IMR-90 (cell line): ENCODE data around the gene HRC. TPM values are rescaled to one million over a fixed set of nuclear protein-coding genes. Genes with fewer than 3 reads are reported as not detected.

ENCODE experiments used
- ATAC-seq: fragments of 200-7000 bp; cut with Tn5 transposase; 2 replicates; pipeline ENCODE4 v1.9.1; 2020; ENCODE audit warnings: low read depth, mild to moderate bottlenecking, moderate library complexity
- BruUV-seq: library from RNA; stranded (reverse); fragments of 400-500 nt; replicated peaks from 2 replicates; lab custom pipeline; 2021; lab: Mats Ljungman, UMichigan
- CTCF ChIA-PET: fragments of 300-600 bp; formaldehyde crosslinking; extraction: SDS; loops from one replicate; lab custom pipeline; 2021; ENCODE audit warnings: antibody characterized with exemption; lab: Yijun Ruan, JAX
- POLR2A ChIA-PET: fragments of 300-600 bp; sonication (Branson Sonifier 250); formaldehyde crosslinking; loops from one replicate; lab custom pipeline; 2022; ENCODE audit warnings: antibody characterized with exemption; ENCODE audit not compliant: unreplicated experiment; lab: Charles Lee
- DNase-seq: peaks from one replicate; pipeline ENCODE4 v3.0.0; 2013
- H2AFZ ChIP-seq: replicated peaks from 2 replicates; pipeline ENCODE3; 2013; ENCODE audit warnings: low read length, mild to moderate bottlenecking; ENCODE audit not compliant: poor library complexity
- H2AK5ac ChIP-seq: 2 replicates; pipeline ENCODE4 v1.6.1; 2013; ENCODE audit warnings: low read depth, low read length, inconsistent platforms
- H2AK9ac ChIP-seq: replicated peaks from 2 replicates; pipeline ENCODE3; 2013; ENCODE audit warnings: mild to moderate bottlenecking, low read depth, low read length, moderate library complexity; ENCODE audit not compliant: poor library complexity
- H2BK120ac ChIP-seq: 2 replicates; pipeline ENCODE4 v1.6.1; 2013; ENCODE audit warnings: low read depth, low read length, inconsistent platforms
- H2BK15ac ChIP-seq: 3 replicates; pipeline ENCODE4 v1.6.1; 2013; ENCODE audit warnings: low read depth, low read length, inconsistent platforms
- H2BK20ac ChIP-seq: 2 replicates; pipeline ENCODE4 v1.6.1; 2013; ENCODE audit warnings: low read depth, mild to moderate bottlenecking, inconsistent platforms, low read length, moderate library complexity
- H2BK5ac ChIP-seq: 2 replicates; pipeline ENCODE4 v1.6.1; 2013; ENCODE audit warnings: mild to moderate bottlenecking, low read depth, low read length, inconsistent platforms; ENCODE audit not compliant: poor library complexity, severe bottlenecking
- H3K14ac ChIP-seq: replicated peaks from 2 replicates; pipeline ENCODE4 v1.6.1; 2013; ENCODE audit warnings: low read depth, low read length, inconsistent platforms
- H3K18ac ChIP-seq: 2 replicates; pipeline ENCODE4 v1.6.1; 2013; ENCODE audit warnings: low read depth, low read length, control low read depth
- H3K23ac ChIP-seq: 2 replicates; pipeline ENCODE4 v1.6.1; 2013; ENCODE audit warnings: low read depth, low read length, inconsistent platforms
- H3K27ac ChIP-seq: 2 replicates; pipeline ENCODE4 v1.5.1; 2013; ENCODE audit warnings: mild to moderate bottlenecking, control low read depth, low read length; ENCODE audit not compliant: insufficient read depth
- H3K27me3 ChIP-seq: 2 replicates; pipeline ENCODE4 v1.6.1; 2013; ENCODE audit warnings: low read length; ENCODE audit not compliant: control insufficient read depth, insufficient read depth
- H3K36me3 ChIP-seq: 2 replicates; pipeline ENCODE4 v1.6.1; 2013; ENCODE audit warnings: low read length, mixed read lengths; ENCODE audit not compliant: control insufficient read depth, insufficient read depth
- H3K4ac ChIP-seq: 2 replicates; pipeline ENCODE4 v1.6.1; 2013; ENCODE audit warnings: low read depth, low read length, inconsistent platforms
- H3K4me1 ChIP-seq: 2 replicates; pipeline ENCODE4 v1.6.1; 2013; ENCODE audit warnings: low read length, mixed read lengths; ENCODE audit not compliant: control insufficient read depth, insufficient read depth
- H3K4me2 ChIP-seq: 2 replicates; pipeline ENCODE4 v1.6.1; 2013; ENCODE audit warnings: low read depth, mild to moderate bottlenecking, control low read depth, low read length, moderate library complexity
- H3K4me3 ChIP-seq: 2 replicates; pipeline ENCODE4 v1.5.1; 2013; ENCODE audit warnings: low read depth, mild to moderate bottlenecking, control low read depth, low read length, moderate library complexity; ENCODE audit not compliant: insufficient read depth
- H3K56ac ChIP-seq: 2 replicates; pipeline ENCODE4 v1.6.1; 2013; ENCODE audit warnings: low read length, inconsistent platforms; ENCODE audit not compliant: insufficient read depth; ENCODE audit errors: extremely low read depth
- H3K79me1 ChIP-seq, 2 experiments: 2 replicates each; pipeline ENCODE4 v1.6.1; 2013; ENCODE audit warnings: low read length in 2 of 2, inconsistent platforms in 1 of 2, low read depth in 1 of 2
- H3K9ac ChIP-seq: 2 replicates; pipeline ENCODE4 v1.6.1; 2013; ENCODE audit warnings: low read depth, low read length, control low read depth
- H3K9me1 ChIP-seq: 2 replicates; pipeline ENCODE4 v1.6.1; 2013; ENCODE audit warnings: low read length, inconsistent platforms; ENCODE audit not compliant: insufficient read depth
- H3K9me3 ChIP-seq: 2 replicates; pipeline ENCODE4 v1.6.1; 2013; ENCODE audit warnings: low read length; ENCODE audit not compliant: control insufficient read depth, insufficient read depth
- H4K20me1 ChIP-seq: 2 replicates; pipeline ENCODE4 v1.6.1; 2013; ENCODE audit warnings: low read length, inconsistent platforms; ENCODE audit not compliant: insufficient read depth
- H4K5ac ChIP-seq: 2 replicates; pipeline ENCODE4 v1.6.1; 2013; ENCODE audit warnings: mild to moderate bottlenecking, low read depth, low read length, control low read depth
- H4K8ac ChIP-seq, 2 experiments: 2 replicates each; pipeline ENCODE4 v1.6.1; 2013; ENCODE audit warnings: low read depth in 2 of 2, low read length in 2 of 2, control low read depth in 1 of 2, inconsistent platforms in 1 of 2
- H4K91ac ChIP-seq: 2 replicates; pipeline ENCODE4 v1.6.1; 2013; ENCODE audit warnings: low read depth, low read length, inconsistent platforms; ENCODE audit not compliant: insufficient read depth
- BHLHE40 ChIP-seq: fragments of 150-350 bp; IDR thresholded peaks from 2 replicates; pipeline ENCODE4 v1.6.1; 2016; ENCODE audit warnings: mild to moderate bottlenecking, low read depth, low read length
- CEBPB ChIP-seq: IDR thresholded peaks from 2 replicates; pipeline ENCODE4 v1.6.1; 2012; ENCODE audit warnings: low read depth, low read length, improper control_type of control experiment
- FOS ChIP-seq: fragments of 150-350 bp; IDR thresholded peaks from 2 replicates; pipeline ENCODE4 v1.6.1; 2016; ENCODE audit warnings: low read depth, low read length
- MAFK ChIP-seq: IDR thresholded peaks from 2 replicates; pipeline ENCODE4 v1.6.1; 2012; ENCODE audit warnings: low read depth, low read length, improper control_type of control experiment
- MXI1 ChIP-seq: IDR thresholded peaks from 2 replicates; pipeline ENCODE4 v1.6.1; 2012; ENCODE audit warnings: low read depth, mild to moderate bottlenecking, low read length, moderate library complexity, borderline replicate concordance
- POLR2A ChIP-seq: IDR thresholded peaks from 2 replicates; pipeline ENCODE4 v1.6.1; 2012; ENCODE audit warnings: mild to moderate bottlenecking, low read depth, low read length
- RCOR1 ChIP-seq: IDR thresholded peaks from 2 replicates; pipeline ENCODE4 v1.6.1; 2012; ENCODE audit warnings: mild to moderate bottlenecking, low read length, improper control_type of control experiment; ENCODE audit not compliant: insufficient replicate concordance
- RFX5 ChIP-seq: IDR thresholded peaks from 2 replicates; pipeline ENCODE4 v1.8.0; 2012; ENCODE audit warnings: low read depth, mild to moderate bottlenecking, low read length, moderate library complexity
- SMC3 ChIP-seq: fragments of 150-350 bp; IDR thresholded peaks from 2 replicates; pipeline ENCODE4 v1.6.1; 2016; ENCODE audit warnings: low read depth, mild to moderate bottlenecking, antibody characterized with exemption, low read length, moderate library complexity
- WGBS, 2 experiments: methylation state at CpG; one replicate each; pipeline versions ENCODE4 v1.1.5 to v1.1.7; 2013; ENCODE audit warnings: missing lambda C conversion rate in 2 of 2; ENCODE audit not compliant: insufficient read length in 1 of 2; ENCODE audit errors: extremely low coverage in 2 of 2; 5-methylcytosine and 5-hydroxymethylcytosine counted together
- dilution Hi-C: fragments of 300-500 bp; cut with HindIII; formaldehyde crosslinking; loops from one replicate; pipeline ENCODE4 v1.14.3; 2018; ENCODE audit warnings: low sequenced_read_pairs; ENCODE audit not compliant: unreplicated experiment
- in situ Hi-C: fragments of 300-500 bp; cut with MboI; formaldehyde crosslinking; loops from 3 replicates; pipeline ENCODE4 v1.14.3; 2019; ENCODE audit warnings: low sequenced_read_pairs, inconsistent platforms, mixed read lengths
- intact Hi-C: fragments of 100-400 bp; cut with micrococcal nuclease; formaldehyde crosslinking; loops from 2 replicates; pipeline ENCODE4 v1.10.0; 2022
- polyA plus RNA-seq, 3 experiments: library from polyadenylated mRNA; depleted of rRNA; stranded (reverse); fragments of >200 nt; gene quantifications; 2 replicates each; pipeline ENCODE4 v1.2.3, GENCODE V29; 2012; ENCODE audit warnings: low replicate concordance in 1 of 3
- total RNA-seq: library from RNA; depleted of rRNA; stranded (reverse); fragments of >200 nt; gene quantifications from 2 replicates; pipeline ENCODE4 v1.2.3, GENCODE V29; 2012
- TF ChIP-seq, protein P1 (sequence below): fragments of 150-350 bp; IDR thresholded peaks from 2 replicates; pipeline ENCODE4 v1.6.1; 2016; ENCODE audit warnings: low read depth, mild to moderate bottlenecking, low read length, moderate library complexity, borderline replicate concordance
- TF ChIP-seq, protein P2 (sequence below): conservative IDR thresholded peaks from 2 replicates; pipeline ENCODE4 v1.5.1; 2012; ENCODE audit warnings: mild to moderate bottlenecking, low read depth, low read length, improper control_type of control experiment
- TF ChIP-seq, protein P3 (sequence below): fragments of 150-350 bp; IDR thresholded peaks from 2 replicates; pipeline ENCODE4 v1.6.1; 2017; ENCODE audit warnings: mild to moderate bottlenecking, antibody characterized with exemption, low read length, low read depth

The HRC gene
- total and polyA plus RNA-seq, 2 of the 4 experiments (the other 2 are of a cell fraction) = 0.03 TPM; not detected in 1

DNA sequence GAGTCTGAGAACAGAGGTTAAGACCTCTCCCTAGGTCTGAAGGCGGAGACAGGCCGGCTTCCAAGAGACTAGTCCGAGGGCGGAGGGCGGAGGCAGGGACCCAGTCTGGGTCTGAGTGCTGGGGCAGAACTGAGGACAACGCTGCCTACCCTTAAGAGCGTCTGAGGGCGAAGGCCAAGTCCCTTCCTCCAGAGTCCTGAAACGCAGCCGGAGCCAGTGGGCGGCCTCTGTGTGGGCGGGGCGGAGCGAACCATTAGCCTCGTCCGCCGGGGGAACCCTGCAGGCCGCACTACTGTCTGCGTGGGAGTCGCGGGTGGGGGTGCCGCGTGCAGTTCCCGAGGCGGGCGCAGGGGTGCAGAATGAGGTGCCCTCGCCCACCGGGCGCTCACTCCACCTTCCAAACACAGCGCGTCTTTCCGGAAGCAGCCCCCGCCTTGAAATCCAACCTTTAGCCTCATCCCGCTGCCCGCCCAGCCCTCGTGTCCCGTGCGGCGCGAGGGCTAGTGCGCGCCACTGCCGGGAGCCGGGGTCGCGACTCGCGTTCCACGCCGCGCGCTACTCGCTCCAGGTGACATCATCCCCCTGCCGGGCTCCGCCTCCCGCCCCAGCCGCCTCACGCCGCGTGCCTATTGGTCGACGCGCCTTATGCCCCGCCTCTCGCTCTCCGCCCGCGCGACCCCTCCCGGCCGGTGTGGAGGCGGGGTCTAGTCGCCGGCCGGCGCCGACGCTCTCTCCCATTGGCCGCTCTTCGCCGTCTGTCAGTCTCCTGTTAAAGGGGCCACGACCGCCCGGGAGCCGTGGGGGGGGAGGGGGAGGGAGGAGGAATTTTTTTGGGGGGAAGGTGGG is 36.4 kb downstream of the HRC start, which contains the start of gene C19orf73:
TSS of gene C19orf73 (minus strand) at position 579 of the 846 bp plus-strand sequence. CDS start at position 458, 121 bp downstream.
- peak within 1 kb of the TSS; percentile 46; the same call in 1 of the 2 replicates for H3K23ac ChIP-seq
- peak within 1 kb of the TSS; percentile 81 for H3K27ac ChIP-seq
- H3K27me3 ChIP-seq = peaks cover 8% of the 10 kb centered on the region
- H2AFZ ChIP-seq = peak within 1 kb of the TSS; percentile 97
- H3K79me1 ChIP-seq = peaks cover 4 to 36% of the 10 kb centered on the region in 2 experiments; a peak in 2 of 4 replicates
- no TSS peak for BruUV-seq
- H2BK20ac ChIP-seq = no peak within 1 kb of the TSS
- dilution Hi-C loops = no loop called here
- H2BK5ac ChIP-seq = peak within 1 kb of the TSS; percentile 78
- POLR2A ChIA-PET = interaction anchor here (0.5 kb wide), 1 partner anchor 23 kb away, joined by 8 read pairs; no protein-coding TSS in a partner anchor
- peak within 1 kb of the TSS; percentile 66; the same call in 1 of the 2 replicates for H4K91ac ChIP-seq
- H3K4me1 ChIP-seq = peaks cover 6% of the 10 kb centered on the region
- intact Hi-C loops = loop anchor here (1.0 kb wide), 1 partner anchor 31 kb away; no protein-coding TSS in a partner anchor
- H3K9me1 ChIP-seq = peaks cover 13% of the 10 kb centered on the region
- H3K4me2 ChIP-seq = peak within 1 kb of the TSS; percentile 87
- CTCF ChIA-PET = interaction anchor here (1.4 kb wide), 1 partner anchor 21 kb away, joined by 4 read pairs; no protein-coding TSS in a partner anchor
- peak within 1 kb of the TSS; percentile 60; the same call in 1 of the 3 replicates for H2BK15ac ChIP-seq
- H4K5ac ChIP-seq = peak within 1 kb of the TSS; percentile 10; the same call in 1 of the 2 replicates
- DNase-seq (peak; percentile 91), ATAC-seq (peak; percentile 86)
- H2AK9ac ChIP-seq = peak within 1 kb of the TSS; percentile 91
- no peaks in the 10 kb centered on the region for H3K36me3 ChIP-seq
- H3K56ac ChIP-seq = 0 out of 2 replicates have a peak within 1 kb of the TSS, but pooled peaks have one; percentile 34
- H3K9me3 ChIP-seq = no peaks in the 10 kb centered on the region
- H3K9ac ChIP-seq = peak within 1 kb of the TSS; percentile 52
- H3K14ac ChIP-seq = peak within 1 kb of the TSS; percentile 29
- H3K4ac ChIP-seq = peak within 1 kb of the TSS; percentile 55
- in situ Hi-C loops = no loop called here
- 1% methylated on average over 25 of the region's 85 CpGs; no CpG with 5 or more reads in 1 of the 2 experiments for WGBS, 2 experiments
- peak within 1 kb of the TSS; percentile 52 for H2AK5ac ChIP-seq
- peaks cover 3% of the 10 kb centered on the region for H4K20me1 ChIP-seq
- peak within 1 kb of the TSS; percentile 59 for H3K4me3 ChIP-seq
- peak within 1 kb of the TSS; percentile 24; the same call in 1 of the 2 replicates for H3K18ac ChIP-seq
- H2BK120ac ChIP-seq = peak within 1 kb of the TSS; percentile 7; the same call in 1 of the 2 replicates
- H4K8ac ChIP-seq = peak within 1 kb of the TSS; percentile 57 to 91
- TF ChIP-seq RFX5 = no peak
- 0 out of 2 replicates have a peak, but pooled peaks have one; percentile 18 for TF ChIP-seq CEBPB
- peak; percentile 76; the same call in 1 of the 2 replicates for TF ChIP-seq MXI1
- TF ChIP-seq POLR2A = peak; percentile 50; the same call in 1 of the 2 replicates
- TF ChIP-seq, protein P1, sequence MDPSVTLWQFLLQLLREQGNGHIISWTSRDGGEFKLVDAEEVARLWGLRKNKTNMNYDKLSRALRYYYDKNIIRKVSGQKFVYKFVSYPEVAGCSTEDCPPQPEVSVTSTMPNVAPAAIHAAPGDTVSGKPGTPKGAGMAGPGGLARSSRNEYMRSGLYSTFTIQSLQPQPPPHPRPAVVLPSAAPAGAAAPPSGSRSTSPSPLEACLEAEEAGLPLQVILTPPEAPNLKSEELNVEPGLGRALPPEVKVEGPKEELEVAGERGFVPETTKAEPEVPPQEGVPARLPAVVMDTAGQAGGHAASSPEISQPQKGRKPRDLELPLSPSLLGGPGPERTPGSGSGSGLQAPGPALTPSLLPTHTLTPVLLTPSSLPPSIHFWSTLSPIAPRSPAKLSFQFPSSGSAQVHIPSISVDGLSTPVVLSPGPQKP = no peak
- TF ChIP-seq SMC3 = no peak
- no peak for TF ChIP-seq FOS
- no peak for TF ChIP-seq RCOR1
- TF ChIP-seq, protein P2, sequence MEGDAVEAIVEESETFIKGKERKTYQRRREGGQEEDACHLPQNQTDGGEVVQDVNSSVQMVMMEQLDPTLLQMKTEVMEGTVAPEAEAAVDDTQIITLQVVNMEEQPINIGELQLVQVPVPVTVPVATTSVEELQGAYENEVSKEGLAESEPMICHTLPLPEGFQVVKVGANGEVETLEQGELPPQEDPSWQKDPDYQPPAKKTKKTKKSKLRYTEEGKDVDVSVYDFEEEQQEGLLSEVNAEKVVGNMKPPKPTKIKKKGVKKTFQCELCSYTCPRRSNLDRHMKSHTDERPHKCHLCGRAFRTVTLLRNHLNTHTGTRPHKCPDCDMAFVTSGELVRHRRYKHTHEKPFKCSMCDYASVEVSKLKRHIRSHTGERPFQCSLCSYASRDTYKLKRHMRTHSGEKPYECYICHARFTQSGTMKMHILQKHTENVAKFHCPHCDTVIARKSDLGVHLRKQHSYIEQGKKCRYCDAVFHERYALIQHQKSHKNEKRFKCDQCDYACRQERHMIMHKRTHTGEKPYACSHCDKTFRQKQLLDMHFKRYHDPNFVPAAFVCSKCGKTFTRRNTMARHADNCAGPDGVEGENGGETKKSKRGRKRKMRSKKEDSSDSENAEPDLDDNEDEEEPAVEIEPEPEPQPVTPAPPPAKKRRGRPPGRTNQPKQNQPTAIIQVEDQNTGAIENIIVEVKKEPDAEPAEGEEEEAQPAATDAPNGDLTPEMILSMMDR = no peak; the same call in 1 of the 2 replicates
- TF ChIP-seq, protein P3, sequence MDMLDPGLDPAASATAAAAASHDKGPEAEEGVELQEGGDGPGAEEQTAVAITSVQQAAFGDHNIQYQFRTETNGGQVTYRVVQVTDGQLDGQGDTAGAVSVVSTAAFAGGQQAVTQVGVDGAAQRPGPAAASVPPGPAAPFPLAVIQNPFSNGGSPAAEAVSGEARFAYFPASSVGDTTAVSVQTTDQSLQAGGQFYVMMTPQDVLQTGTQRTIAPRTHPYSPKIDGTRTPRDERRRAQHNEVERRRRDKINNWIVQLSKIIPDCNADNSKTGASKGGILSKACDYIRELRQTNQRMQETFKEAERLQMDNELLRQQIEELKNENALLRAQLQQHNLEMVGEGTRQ = no peak
- peak; percentile 93 for TF ChIP-seq BHLHE40
- no peak for TF ChIP-seq MAFK
